HEK293 (cell line): ENCODE data around the gene GAD1.

Source experiments
- BCL11A ChIP-seq: fragments of 450-650 bp; formaldehyde crosslinking; IDR thresholded peaks from 2 replicates; pipeline ENCODE4 v1.5.1; 2016; ENCODE audit warnings: low read depth, missing biosample characterization, missing genetic modification characterization
- CTCF ChIP-seq: fragments of 450-650 bp; formaldehyde crosslinking; IDR thresholded peaks from 2 replicates; pipeline ENCODE4 v1.5.1; 2016; ENCODE audit warnings: missing biosample characterization, missing genetic modification characterization
- ELK4 ChIP-seq: IDR thresholded peaks from 2 replicates; pipeline ENCODE4 v1.6.1; 2011; ENCODE audit warnings: mild to moderate bottlenecking, low read depth, low read length, borderline replicate concordance
- KLF8 ChIP-seq: fragments of 450-650 bp; formaldehyde crosslinking; IDR thresholded peaks from 2 replicates; pipeline ENCODE4 v1.5.1; 2016; ENCODE audit warnings: missing biosample characterization, missing genetic modification characterization
- SALL2 ChIP-seq: fragments of 450-650 bp; formaldehyde crosslinking; IDR thresholded peaks from 2 replicates; pipeline ENCODE4 v1.5.0; 2017; ENCODE audit warnings: missing biosample characterization, mild to moderate bottlenecking, missing genetic modification characterization, borderline replicate concordance
- SETDB1 ChIP-seq: IDR thresholded peaks from one replicate; pipeline ENCODE4 v1.6.1; 2017; ENCODE audit warnings: mild to moderate bottlenecking, low read length, moderate library complexity, mixed read lengths; ENCODE audit not compliant: insufficient read length
- ZNF140 ChIP-seq: fragments of 450-650 bp; formaldehyde crosslinking; IDR thresholded peaks from 2 replicates; pipeline ENCODE4 v1.5.1; 2016; ENCODE audit warnings: missing biosample characterization, missing genetic modification characterization

GRCh38 chr2:170818752-170819470 lies 2.2 kb downstream of the GAD1 start:
- no peak for TF ChIP-seq KLF8 (tag by site-specific recombination)
- TF ChIP-seq CTCF, result no peak
- TF ChIP-seq ZNF140 (tag by site-specific recombination), result no peak
- no peak for TF ChIP-seq SALL2 (tag by site-specific recombination)
- TF ChIP-seq BCL11A, result no peak
- no peak for TF ChIP-seq SETDB1
- no peak for TF ChIP-seq ELK4
